DOHH2 (cell line): ENCODE results near the gene KRTAP17-1.

Source experiments
- H3F3A ChIP-seq: fragments of 200-600 bp; sonication (generic), shearing (Covaris generic); 2 replicates; pipeline ENCODE4 v1.6.0; 2016; ENCODE audit warnings: antibody characterized with exemption, mild to moderate bottlenecking; ENCODE audit not compliant: control insufficient read depth, insufficient read depth
- H3K27ac ChIP-seq: fragments of 200-600 bp; sonication (generic); 2 replicates; pipeline ENCODE4 v1.5.1; 2014; ENCODE audit warnings: low read depth, mild to moderate bottlenecking, low read length, moderate library complexity
- H3K27me3 ChIP-seq: fragments of 200-600 bp; sonication (generic); 2 replicates; pipeline ENCODE4 v1.6.1; 2014; ENCODE audit warnings: mild to moderate bottlenecking, low read length, mixed read lengths; ENCODE audit not compliant: control insufficient read depth
- H3K36me3 ChIP-seq: fragments of 200-600 bp; sonication (generic); 2 replicates; pipeline ENCODE4 v1.6.1; 2014; ENCODE audit warnings: mild to moderate bottlenecking, low read length, moderate library complexity, mixed read lengths; ENCODE audit not compliant: control insufficient read depth
- H3K4me1 ChIP-seq: fragments of 200-600 bp; sonication (generic); 2 replicates; pipeline ENCODE4 v1.6.1; 2014; ENCODE audit warnings: mild to moderate bottlenecking, low read length, mixed read lengths; ENCODE audit not compliant: control insufficient read depth
- H3K4me2 ChIP-seq: fragments of 200-600 bp; sonication (generic); 2 replicates; pipeline ENCODE4 v1.6.0; 2014; ENCODE audit warnings: mild to moderate bottlenecking, low read length, moderate library complexity
- H3K4me3 ChIP-seq: fragments of 200-600 bp; sonication (generic); 2 replicates; pipeline ENCODE4 v1.5.1; 2014; ENCODE audit warnings: mild to moderate bottlenecking, low read length, mixed read lengths
- H3K79me2 ChIP-seq: fragments of 200-600 bp; sonication (generic); 2 replicates; pipeline ENCODE4 v1.6.1; 2014; ENCODE audit warnings: mild to moderate bottlenecking, low read length, mixed read lengths; ENCODE audit not compliant: control insufficient read depth
- H3K9me2 ChIP-seq: fragments of 200-600 bp; sonication (generic); replicated peaks from 2 replicates; pipeline ENCODE4 v1.6.1; 2014; ENCODE audit warnings: mild to moderate bottlenecking, low read length, mixed read lengths; ENCODE audit not compliant: control insufficient read depth
- H3K9me3 ChIP-seq: fragments of 200-600 bp; sonication (generic); 2 replicates; pipeline ENCODE4 v1.6.1; 2014; ENCODE audit warnings: antibody characterized with exemption, low read length, mixed read lengths; ENCODE audit not compliant: control insufficient read depth, insufficient read depth
- H4K20me1 ChIP-seq: fragments of 200-600 bp; sonication (generic); 2 replicates; pipeline ENCODE4 v1.6.0; 2014; ENCODE audit warnings: low read depth, mild to moderate bottlenecking, antibody characterized with exemption, low read length, moderate library complexity; ENCODE audit not compliant: control insufficient read depth, insufficient read depth
- EZH2phosphoT487 ChIP-seq: fragments of 200-600 bp; sonication (generic); IDR thresholded peaks from 2 replicates; pipeline ENCODE4 v1.6.1; 2017; ENCODE audit warnings: borderline replicate concordance, mild to moderate bottlenecking, antibody characterized with exemption, low read length, moderate library complexity, mixed read lengths
- TF ChIP-seq, protein P1 (sequence below): fragments of 200-600 bp; sonication (generic); IDR thresholded peaks from one replicate; pipeline ENCODE4 v1.5.1; 2014; ENCODE audit warnings: antibody characterized with exemption, mild to moderate bottlenecking, low read depth, low read length; ENCODE audit not compliant: poor library complexity, severe bottlenecking

KRTAP17-1 gene

DNA sequence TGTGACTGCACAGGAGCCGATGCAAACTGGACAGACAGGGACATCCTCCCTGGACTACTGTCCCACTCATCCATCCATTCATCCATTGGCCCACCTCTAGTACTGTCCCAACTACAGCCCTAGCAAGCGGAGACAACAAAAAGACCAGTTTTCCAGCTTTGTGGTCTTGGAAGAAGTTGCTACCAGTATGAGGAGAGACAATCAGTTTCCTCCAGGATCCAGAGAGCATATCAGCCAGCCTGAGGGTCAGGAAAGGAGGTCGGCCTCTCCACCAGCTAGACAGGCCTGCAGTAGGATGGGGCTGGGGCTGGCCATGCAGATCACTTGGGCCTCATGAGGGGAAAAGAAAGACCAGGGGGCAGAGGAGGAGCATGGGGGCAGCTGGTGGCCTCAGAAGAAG lies 18.3 kb upstream of the KRTAP17-1 start:
- TF ChIP-seq, protein P1, sequence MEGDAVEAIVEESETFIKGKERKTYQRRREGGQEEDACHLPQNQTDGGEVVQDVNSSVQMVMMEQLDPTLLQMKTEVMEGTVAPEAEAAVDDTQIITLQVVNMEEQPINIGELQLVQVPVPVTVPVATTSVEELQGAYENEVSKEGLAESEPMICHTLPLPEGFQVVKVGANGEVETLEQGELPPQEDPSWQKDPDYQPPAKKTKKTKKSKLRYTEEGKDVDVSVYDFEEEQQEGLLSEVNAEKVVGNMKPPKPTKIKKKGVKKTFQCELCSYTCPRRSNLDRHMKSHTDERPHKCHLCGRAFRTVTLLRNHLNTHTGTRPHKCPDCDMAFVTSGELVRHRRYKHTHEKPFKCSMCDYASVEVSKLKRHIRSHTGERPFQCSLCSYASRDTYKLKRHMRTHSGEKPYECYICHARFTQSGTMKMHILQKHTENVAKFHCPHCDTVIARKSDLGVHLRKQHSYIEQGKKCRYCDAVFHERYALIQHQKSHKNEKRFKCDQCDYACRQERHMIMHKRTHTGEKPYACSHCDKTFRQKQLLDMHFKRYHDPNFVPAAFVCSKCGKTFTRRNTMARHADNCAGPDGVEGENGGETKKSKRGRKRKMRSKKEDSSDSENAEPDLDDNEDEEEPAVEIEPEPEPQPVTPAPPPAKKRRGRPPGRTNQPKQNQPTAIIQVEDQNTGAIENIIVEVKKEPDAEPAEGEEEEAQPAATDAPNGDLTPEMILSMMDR = no peak
- no peak for TF ChIP-seq EZH2phosphoT487
- no peaks in the 10 kb centered on the region for H3K79me2 ChIP-seq
- no peaks in the 10 kb centered on the region for H3K36me3 ChIP-seq
- no peak overlapping the region for H3K4me2 ChIP-seq
- no peaks in the 10 kb centered on the region for H3K27me3 ChIP-seq
- H3F3A ChIP-seq = no peaks in the 10 kb centered on the region
- peaks cover 7% of the 10 kb centered on the region for H3K4me1 ChIP-seq
- H3K9me2 ChIP-seq = no peaks in the 10 kb centered on the region
- no peaks in the 10 kb centered on the region for H4K20me1 ChIP-seq
- no peak overlapping the region for H3K4me3 ChIP-seq
- no peaks in the 10 kb centered on the region for H3K9me3 ChIP-seq
- H3K27ac ChIP-seq = no peak overlapping the region

DNA sequence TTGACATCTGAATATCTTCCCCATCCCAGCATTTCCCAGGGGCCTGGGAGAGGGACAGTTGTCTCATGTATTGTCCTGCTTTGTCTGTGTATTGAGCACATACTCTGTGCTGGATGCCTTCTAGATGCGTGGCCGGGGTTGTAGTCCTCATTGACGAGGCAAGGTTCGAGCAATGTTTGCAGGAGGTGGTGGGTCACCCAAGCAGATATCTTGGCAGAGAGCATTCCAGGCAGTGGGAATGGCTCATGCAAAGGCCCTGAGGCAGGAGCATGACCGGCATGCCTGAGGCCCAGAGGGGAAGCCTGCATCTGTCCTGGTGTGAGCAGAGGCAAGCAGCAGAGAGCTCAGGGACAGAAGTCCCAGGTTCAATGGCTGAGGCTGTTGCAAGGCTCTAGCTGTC lies 17.6 kb upstream of the KRTAP17-1 start:
- peaks cover 7% of the 10 kb centered on the region for H3K4me1 ChIP-seq
- no peaks in the 10 kb centered on the region for H3F3A ChIP-seq
- H3K4me3 ChIP-seq = no peak overlapping the region
- H3K9me3 ChIP-seq = no peaks in the 10 kb centered on the region
- no peak overlapping the region for H3K27ac ChIP-seq
- no peak for TF ChIP-seq EZH2phosphoT487
- TF ChIP-seq, protein P1 = no peak
- H3K36me3 ChIP-seq = no peaks in the 10 kb centered on the region
- H3K79me2 ChIP-seq = no peaks in the 10 kb centered on the region
- H3K4me2 ChIP-seq = no peak overlapping the region
- H3K9me2 ChIP-seq = no peaks in the 10 kb centered on the region
- H4K20me1 ChIP-seq = no peaks in the 10 kb centered on the region
- H3K27me3 ChIP-seq = no peaks in the 10 kb centered on the region

DNA sequence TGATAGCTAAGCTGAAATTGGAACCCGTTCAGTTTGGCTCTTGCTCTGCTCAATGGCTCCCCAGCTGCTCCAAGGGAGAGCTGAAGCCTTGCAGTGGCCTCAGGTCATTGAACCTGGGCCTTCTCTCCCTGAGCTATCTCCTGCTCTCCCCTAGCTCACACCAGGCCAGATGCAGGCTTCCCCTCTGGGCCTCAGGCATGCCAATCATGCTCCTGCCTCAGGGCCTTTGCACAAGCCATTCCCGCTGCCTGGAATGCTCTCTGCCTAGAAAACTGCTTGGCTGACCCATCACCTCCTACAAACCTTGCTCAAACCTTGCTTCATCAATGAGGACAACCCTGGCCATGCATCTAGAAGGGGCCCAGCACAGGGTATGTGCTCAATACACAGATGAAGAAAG lies 16.7 kb upstream of the KRTAP17-1 start:
- H3K9me3 ChIP-seq = no peaks in the 10 kb centered on the region
- H3K79me2 ChIP-seq = no peaks in the 10 kb centered on the region
- no peak overlapping the region for H3K4me2 ChIP-seq
- no peaks in the 10 kb centered on the region for H3K36me3 ChIP-seq
- H3K9me2 ChIP-seq = no peaks in the 10 kb centered on the region
- H4K20me1 ChIP-seq = no peaks in the 10 kb centered on the region
- H3K4me3 ChIP-seq = no peak overlapping the region
- H3K4me1 ChIP-seq = peaks cover 7% of the 10 kb centered on the region
- H3K27ac ChIP-seq = no peak overlapping the region
- no peak for TF ChIP-seq EZH2phosphoT487
- TF ChIP-seq, protein P1 = no peak
- no peaks in the 10 kb centered on the region for H3K27me3 ChIP-seq
- no peaks in the 10 kb centered on the region for H3F3A ChIP-seq

DNA sequence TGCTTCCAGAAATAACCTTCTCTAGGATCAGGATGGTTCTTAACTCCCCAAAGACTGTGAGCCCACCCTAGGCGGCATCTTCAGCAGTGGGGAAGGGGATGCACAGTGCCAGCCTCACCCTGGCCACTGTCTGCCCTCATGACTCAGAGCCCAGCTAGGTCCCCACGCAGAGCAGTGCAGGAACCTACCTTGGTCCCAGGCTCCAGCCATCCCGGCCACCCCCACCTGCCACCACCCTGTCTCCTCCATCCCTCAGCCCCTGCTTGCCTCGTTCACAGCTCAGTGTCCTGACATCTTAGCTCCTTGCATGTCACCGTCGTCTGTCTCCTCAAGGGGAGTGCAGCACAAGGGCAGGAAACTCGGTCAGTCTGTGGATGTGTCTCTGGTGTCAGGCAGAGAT lies 16.1 kb upstream of the KRTAP17-1 start:
- TF ChIP-seq, protein P1 = no peak
- TF ChIP-seq EZH2phosphoT487 = no peak
- H3K9me2 ChIP-seq = no peaks in the 10 kb centered on the region
- H3K27ac ChIP-seq = no peak overlapping the region
- no peak overlapping the region for H3K4me3 ChIP-seq
- H3K9me3 ChIP-seq = no peaks in the 10 kb centered on the region
- H3F3A ChIP-seq = no peaks in the 10 kb centered on the region
- H3K4me1 ChIP-seq = peaks cover 7% of the 10 kb centered on the region
- no peaks in the 10 kb centered on the region for H3K79me2 ChIP-seq
- no peaks in the 10 kb centered on the region for H4K20me1 ChIP-seq
- H3K36me3 ChIP-seq = no peaks in the 10 kb centered on the region
- no peaks in the 10 kb centered on the region for H3K27me3 ChIP-seq
- H3K4me2 ChIP-seq = no peak overlapping the region
